ENCODE measurements around the gene SYNE4.
A peak's percentile ranks its signal among the peaks of the same experiment; 100 is the strongest.

Gene SYNE4

GRCh38 chr19:35995048-35995993, 13.3 kb downstream of the SYNE4 start, which contains the start of gene SDHAF1:
TSS of gene SDHAF1 (plus strand) at chr19:35995188. CDS start at chr19:35995275, 87 bp downstream.
- no peaks in the 10 kb centered on the region for H3K4me1 ChIP-seq (ENCODE audit: insufficient read depth, low read length)
- H3K27me3 ChIP-seq (ENCODE audit: insufficient read depth, low read length) = no peaks in the 10 kb centered on the region
- WGBS = under 1% methylated on average over 97 of the region's 97 CpGs
- H3K9ac ChIP-seq (ENCODE audit: low read depth, low read length) = peak within 1 kb of the TSS; percentile 55
- peak within 1 kb of the TSS; percentile 77 for H3K4me3 ChIP-seq (ENCODE audit: low read length)
- H3K9me3 ChIP-seq (ENCODE audit: insufficient read depth, low read depth, low read length) = no peaks in the 10 kb centered on the region
- no peaks in the 10 kb centered on the region for H3K36me3 ChIP-seq (ENCODE audit: insufficient read depth, low read length)
- peak within 1 kb of the TSS; percentile 38; the same call in 1 of the 2 replicates for H3K27ac ChIP-seq (ENCODE audit: low read depth, low read length)

GRCh38 chr19:35993923-35994598, 14.6 kb downstream of the SYNE4 start:
- no peaks in the 10 kb centered on the region for H3K9me3 ChIP-seq (ENCODE audit: insufficient read depth, low read depth, low read length)
- no peak overlapping the region for H3K27ac ChIP-seq (ENCODE audit: low read depth, low read length)
- H3K4me3 ChIP-seq (ENCODE audit: low read length) = no peak overlapping the region
- no peak overlapping the region for H3K9ac ChIP-seq (ENCODE audit: low read depth, low read length)
- H3K36me3 ChIP-seq (ENCODE audit: insufficient read depth, low read length) = no peaks in the 10 kb centered on the region
- no peaks in the 10 kb centered on the region for H3K27me3 ChIP-seq (ENCODE audit: insufficient read depth, low read length)
- no peaks in the 10 kb centered on the region for H3K4me1 ChIP-seq (ENCODE audit: insufficient read depth, low read length)
- 89% methylated on average over 49 of the region's 49 CpGs for WGBS

GRCh38 chr19:35992907-35993765, 15.5 kb downstream of the SYNE4 start:
- no peaks in the 10 kb centered on the region for H3K4me1 ChIP-seq (ENCODE audit: insufficient read depth, low read length)
- H3K4me3 ChIP-seq (ENCODE audit: low read length) = no peak overlapping the region
- no peaks in the 10 kb centered on the region for H3K27me3 ChIP-seq (ENCODE audit: insufficient read depth, low read length)
- no peak overlapping the region for H3K27ac ChIP-seq (ENCODE audit: low read depth, low read length)
- no peaks in the 10 kb centered on the region for H3K36me3 ChIP-seq (ENCODE audit: insufficient read depth, low read length)
- WGBS = 88% methylated on average over 8 of the region's 8 CpGs
- no peak overlapping the region for H3K9ac ChIP-seq (ENCODE audit: low read depth, low read length)
- peaks cover 3% of the 10 kb centered on the region; the same call in 1 of the 2 replicates for H3K9me3 ChIP-seq (ENCODE audit: insufficient read depth, low read depth, low read length)

- H3K27me3 ChIP-seq (ENCODE audit: insufficient read depth, low read length) = no peaks in the 10 kb centered on the region; the same call in 1 of the 2 replicates
- no peaks in the 10 kb centered on the region for H3K4me1 ChIP-seq (ENCODE audit: insufficient read depth, low read length)
- H3K36me3 ChIP-seq (ENCODE audit: insufficient read depth, low read length) = no peaks in the 10 kb centered on the region
- 88% methylated on average over 7 of the region's 7 CpGs for WGBS
- no peak overlapping the region for H3K4me3 ChIP-seq (ENCODE audit: low read length)
- H3K9me3 ChIP-seq (ENCODE audit: insufficient read depth, low read depth, low read length) = peaks cover 3% of the 10 kb centered on the region; the same call in 1 of the 2 replicates
- H3K27ac ChIP-seq (ENCODE audit: low read depth, low read length) = no peak overlapping the region
- no peak overlapping the region for H3K9ac ChIP-seq (ENCODE audit: low read depth, low read length)
Observed at GRCh38 chr19:35991731-35992450, 16.7 kb downstream of the SYNE4 start.

GRCh38 chr19:35990771-35991730, 17.6 kb downstream of the SYNE4 start:
- no peak overlapping the region for H3K27ac ChIP-seq (ENCODE audit: low read depth, low read length)
- 87% methylated on average over 10 of the region's 10 CpGs for WGBS
- H3K9me3 ChIP-seq (ENCODE audit: insufficient read depth, low read depth, low read length) = peaks cover 3% of the 10 kb centered on the region; the same call in 1 of the 2 replicates
- H3K27me3 ChIP-seq (ENCODE audit: insufficient read depth, low read length) = peaks cover 8% of the 10 kb centered on the region
- H3K9ac ChIP-seq (ENCODE audit: low read depth, low read length) = no peak overlapping the region
- no peaks in the 10 kb centered on the region for H3K4me1 ChIP-seq (ENCODE audit: insufficient read depth, low read length)
- H3K4me3 ChIP-seq (ENCODE audit: low read length) = no peak overlapping the region
- H3K36me3 ChIP-seq (ENCODE audit: insufficient read depth, low read length) = no peaks in the 10 kb centered on the region

GRCh38 chr19:35990156-35990555, 18.5 kb downstream of the SYNE4 start:
- Histone ChIP-seq H3K27ac (ENCODE audit: low read depth, low read length) (no peak overlapping the region), H3K36me3 (ENCODE audit: insufficient read depth, low read length) (no peaks in the 10 kb centered on the region), H3K9ac (ENCODE audit: low read depth, low read length) (no peak overlapping the region), H3K4me1 (ENCODE audit: insufficient read depth, low read length) (no peaks in the 10 kb centered on the region), H3K4me3 (ENCODE audit: low read length) (no peak overlapping the region), H3K9me3 (ENCODE audit: insufficient read depth, low read depth, low read length) (peaks cover 3% of the 10 kb centered on the region; the same call in 1 of the 2 replicates), H3K27me3 (ENCODE audit: insufficient read depth, low read length) (peaks cover 14% of the 10 kb centered on the region)
- 86% methylated on average over 4 of the region's 4 CpGs for WGBS

GRCh38 chr19:35988824-35989223, 19.8 kb downstream of the SYNE4 start:
- Histone ChIP-seq H3K9me3 (ENCODE audit: insufficient read depth, low read depth, low read length) (peaks cover 3% of the 10 kb centered on the region; the same call in 1 of the 2 replicates), H3K27ac (ENCODE audit: low read depth, low read length) (no peak overlapping the region), H3K27me3 (ENCODE audit: insufficient read depth, low read length) (peaks cover 16% of the 10 kb centered on the region), H3K36me3 (ENCODE audit: insufficient read depth, low read length) (no peaks in the 10 kb centered on the region), H3K4me3 (ENCODE audit: low read length) (no peak overlapping the region), H3K4me1 (ENCODE audit: insufficient read depth, low read length) (no peaks in the 10 kb centered on the region), H3K9ac (ENCODE audit: low read depth, low read length) (no peak overlapping the region)
- WGBS = 94% methylated on average over 3 of the region's 3 CpGs

- peak overlapping the region; percentile 50; the same call in 1 of the 2 replicates for H3K4me3 ChIP-seq (ENCODE audit: low read length)
- 43% methylated on average over 8 of the region's 8 CpGs for WGBS
- peaks cover 3% of the 10 kb centered on the region; the same call in 1 of the 2 replicates for H3K9me3 ChIP-seq (ENCODE audit: insufficient read depth, low read depth, low read length)
- no peaks in the 10 kb centered on the region for H3K36me3 ChIP-seq (ENCODE audit: insufficient read depth, low read length)
- H3K4me1 ChIP-seq (ENCODE audit: insufficient read depth, low read length) = no peaks in the 10 kb centered on the region
- H3K9ac ChIP-seq (ENCODE audit: low read depth, low read length) = no peak overlapping the region
- no peak overlapping the region for H3K27ac ChIP-seq (ENCODE audit: low read depth, low read length)
- H3K27me3 ChIP-seq (ENCODE audit: insufficient read depth, low read length) = peaks cover 17% of the 10 kb centered on the region
Observed at GRCh38 chr19:35987571-35987896, 21.1 kb downstream of the SYNE4 start.

- peak overlapping the region; percentile 50 for H3K4me3 ChIP-seq (ENCODE audit: low read length)
- 7% methylated on average over 54 of the region's 54 CpGs for WGBS
- no peaks in the 10 kb centered on the region for H3K4me1 ChIP-seq (ENCODE audit: insufficient read depth, low read length)
- H3K27me3 ChIP-seq (ENCODE audit: insufficient read depth, low read length) = peaks cover 21% of the 10 kb centered on the region
- no peak overlapping the region for H3K27ac ChIP-seq (ENCODE audit: low read depth, low read length)
- H3K9me3 ChIP-seq (ENCODE audit: insufficient read depth, low read depth, low read length) = peaks cover 3% of the 10 kb centered on the region; the same call in 1 of the 2 replicates
- no peaks in the 10 kb centered on the region for H3K36me3 ChIP-seq (ENCODE audit: insufficient read depth, low read length)
- no peak overlapping the region for H3K9ac ChIP-seq (ENCODE audit: low read depth, low read length)
Observed at GRCh38 chr19:35986664-35987570, 21.7 kb downstream of the SYNE4 start.

Data from HUES64 (cell line).